Fibroblast of gingiva (primary cell): ENCODE measurements around the gene APBA2.
"Not testable (repeated sequence)": the region's sequence is repeated elsewhere in the genome, so short reads cannot be mapped to it uniquely, and the experiment has no call there.

Source experiments
- DNase-seq: peaks from one replicate; pipeline ENCODE4 v3.0.0-alpha.2; 2011; ENCODE audit warnings: low read depth

The APBA2 gene

DNA sequence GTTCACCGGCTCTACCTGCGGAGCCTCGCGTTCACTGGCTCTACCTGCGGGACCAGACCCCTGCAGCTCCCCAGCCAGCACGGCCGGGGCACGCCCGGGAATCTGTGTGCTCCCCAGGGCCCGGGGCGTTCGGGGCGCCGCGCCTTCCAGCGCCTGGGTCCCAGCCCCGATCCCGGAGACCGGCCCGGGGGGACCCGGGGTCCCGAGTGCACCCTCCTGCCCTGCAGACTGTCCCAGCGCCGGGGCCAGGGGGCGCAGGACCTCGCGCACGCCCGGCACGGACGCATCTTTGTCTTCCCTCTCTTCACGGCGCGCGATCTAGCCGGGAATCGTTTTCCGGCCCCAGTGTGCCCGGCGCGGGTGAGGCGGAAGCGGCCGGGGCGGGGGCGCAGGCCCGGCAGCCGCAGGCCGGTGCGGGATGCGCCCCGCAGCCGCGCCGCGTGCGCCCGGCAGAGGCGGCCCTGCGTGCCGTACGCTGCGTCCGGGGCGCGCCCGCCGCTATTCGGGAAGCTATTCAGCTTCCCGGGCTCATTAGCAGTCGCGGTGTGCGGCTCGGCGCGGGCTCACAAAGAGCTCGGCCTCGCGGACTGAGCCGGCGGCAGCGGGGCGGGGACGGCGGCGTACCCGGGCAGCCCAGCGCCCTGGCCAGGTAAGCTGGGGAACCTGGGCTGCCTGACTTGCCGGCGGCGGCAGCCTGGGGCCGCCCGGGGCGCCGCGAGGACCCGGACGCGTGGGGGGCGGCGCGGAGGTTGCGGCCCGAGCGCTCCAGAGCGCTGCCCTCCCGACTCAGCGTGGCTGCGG lies at the start of gene APBA2:
Gene APBA2 (plus strand): TSS at position 345 of the 801 bp plus-strand sequence. CDS start 167,911 bp downstream, outside the sequence.
- DNase-seq: no peak

DNA sequence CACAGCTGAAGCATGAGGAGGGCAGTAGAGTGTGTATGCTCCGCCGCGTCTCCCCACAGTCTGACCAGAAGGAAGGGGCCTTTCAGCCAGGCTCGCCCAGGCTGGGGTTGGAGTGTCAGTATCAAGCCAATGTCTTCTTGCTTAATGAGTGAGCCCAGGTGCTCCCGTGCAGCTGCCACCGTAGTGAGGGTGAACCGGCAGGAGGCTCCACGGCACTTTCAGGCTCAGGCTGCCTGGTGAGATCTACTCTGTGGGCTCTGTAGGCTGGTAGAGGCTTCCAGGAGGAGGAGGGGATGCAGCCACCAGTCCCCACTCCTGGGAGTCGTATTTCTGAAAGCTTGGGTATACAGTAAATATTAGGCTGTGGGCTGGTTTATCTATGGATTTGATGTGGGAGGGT lies 45.5 kb upstream of the APBA2 start:
- not testable (repeated sequence) for DNase-seq

DNA sequence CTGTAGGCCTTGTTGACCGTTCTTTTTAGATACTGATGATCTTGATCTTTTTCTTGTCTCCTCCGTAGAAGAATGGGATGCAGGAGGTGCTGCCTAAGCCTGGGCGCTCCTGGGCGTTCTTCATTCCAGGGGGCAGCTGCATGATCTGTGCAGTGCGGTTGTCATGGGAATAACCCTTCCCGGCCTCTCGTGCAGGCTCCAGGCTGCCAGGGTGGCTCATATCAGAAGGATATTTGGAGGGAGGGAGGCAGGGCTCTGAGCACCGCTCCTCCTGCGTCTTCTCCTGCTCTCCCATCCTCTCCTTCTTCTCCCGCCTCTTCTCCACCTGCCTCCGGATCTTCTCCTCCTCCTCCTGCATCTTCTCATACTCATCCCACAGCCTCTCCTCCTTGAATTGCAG lies 43.6 kb upstream of the APBA2 start:
- DNase-seq: not testable (repeated sequence)

DNA sequence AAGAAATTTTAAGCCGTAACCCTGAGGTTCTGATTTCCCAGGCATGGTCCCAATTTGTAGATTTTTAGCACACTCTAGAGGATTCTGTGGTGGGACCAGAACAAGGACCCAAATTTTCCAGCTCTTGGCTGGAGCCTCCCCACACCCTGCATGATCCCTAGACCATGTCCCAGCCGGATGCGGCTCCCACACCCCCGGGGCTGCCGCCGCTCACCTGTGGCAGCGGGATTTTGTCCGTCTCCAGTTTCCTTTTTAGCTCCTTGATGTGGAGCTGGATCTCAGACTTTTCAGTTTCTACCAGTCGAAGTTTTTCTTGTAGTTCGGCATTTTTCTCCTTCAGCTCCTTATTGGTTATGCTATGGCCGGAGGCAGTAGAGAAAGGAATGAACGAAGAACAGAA lies 42.3 kb upstream of the APBA2 start:
- not testable (repeated sequence) for DNase-seq

DNA sequence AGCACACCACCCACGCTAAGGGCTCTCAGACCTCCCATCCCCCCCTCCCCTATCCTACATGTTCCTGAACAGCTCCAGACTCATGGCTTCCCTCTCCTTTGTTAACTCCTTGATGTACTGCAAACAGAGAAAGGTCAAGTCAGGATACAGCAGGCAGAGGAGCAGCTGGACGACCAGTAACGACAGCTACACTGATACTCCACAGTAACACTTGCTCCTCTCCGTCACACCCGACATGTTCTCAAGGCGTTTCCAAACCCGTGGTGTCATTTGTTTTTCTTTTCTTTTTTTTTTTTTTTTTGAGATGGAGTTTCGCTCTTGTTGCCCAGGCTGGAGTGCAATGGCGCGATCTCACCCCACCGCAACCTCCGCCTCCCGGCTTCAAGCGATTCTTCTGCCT lies 41.6 kb upstream of the APBA2 start:
- DNase-seq: not testable (repeated sequence)

DNA sequence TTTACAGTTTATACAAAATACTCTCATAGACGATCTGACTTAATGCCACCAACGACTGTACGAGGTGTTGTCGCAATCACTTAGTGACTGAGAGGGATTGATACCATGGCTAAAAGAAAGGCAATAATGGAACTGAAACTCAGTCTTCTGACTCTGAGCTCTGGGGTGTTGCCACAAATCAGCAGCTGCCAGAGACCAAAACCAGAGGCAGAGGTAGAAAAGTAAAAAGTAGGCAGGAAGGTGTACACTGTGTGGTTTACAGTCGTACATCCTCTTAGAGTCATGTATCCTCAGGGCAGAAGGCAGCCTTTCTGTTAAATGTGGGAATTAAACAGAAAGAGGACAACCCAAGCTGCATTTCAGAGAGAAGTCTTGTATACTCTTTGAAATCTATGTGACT lies 38.5 kb upstream of the APBA2 start:
- not testable (repeated sequence) for DNase-seq

DNA sequence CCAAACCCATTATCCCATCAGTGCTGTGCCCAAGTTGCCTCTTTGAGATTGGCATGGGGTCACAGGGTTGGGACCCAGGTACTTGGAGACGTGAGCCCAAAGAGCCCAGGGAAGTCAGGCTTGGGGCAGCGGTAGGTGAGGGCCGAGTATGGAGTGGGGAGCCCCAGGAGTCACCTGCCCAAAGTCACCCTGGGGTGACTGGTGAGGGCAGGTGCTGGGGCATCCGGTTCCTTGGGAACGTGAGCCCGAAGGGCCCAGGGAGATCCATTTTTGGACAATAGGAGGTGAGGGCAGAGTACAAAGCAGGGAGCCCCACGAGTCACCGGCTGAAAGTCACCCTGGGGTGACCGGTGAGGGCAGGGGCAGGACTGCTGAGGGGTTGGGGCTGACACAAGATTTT lies 37.8 kb upstream of the APBA2 start:
- DNase-seq: not testable (repeated sequence)

DNA sequence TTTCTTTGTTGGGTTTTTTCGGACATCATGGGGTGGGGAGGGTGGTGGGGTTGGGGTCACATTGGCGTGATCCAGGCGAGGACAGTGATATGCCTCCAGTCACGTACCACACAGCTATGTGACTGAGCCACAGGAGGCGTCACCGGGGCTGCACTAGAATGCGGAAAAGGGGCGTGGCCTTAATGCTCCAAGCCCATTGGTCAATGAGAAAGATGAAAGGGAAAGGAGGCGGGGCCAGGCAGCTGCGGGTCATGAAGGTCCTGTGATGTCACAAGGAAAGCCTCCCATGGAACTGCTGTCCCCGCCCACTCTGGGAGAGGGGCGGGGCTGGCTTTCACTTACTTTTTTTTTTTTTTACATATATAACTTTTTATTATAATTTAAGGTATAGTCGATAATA lies 37.3 kb upstream of the APBA2 start, which contains the start of gene GOLGA6L7:
Gene GOLGA6L7 (minus strand): TSS at position 124 of the 400 bp plus-strand sequence. CDS start 95 bp downstream, at position 29.
- DNase-seq: not testable (repeated sequence)

DNA sequence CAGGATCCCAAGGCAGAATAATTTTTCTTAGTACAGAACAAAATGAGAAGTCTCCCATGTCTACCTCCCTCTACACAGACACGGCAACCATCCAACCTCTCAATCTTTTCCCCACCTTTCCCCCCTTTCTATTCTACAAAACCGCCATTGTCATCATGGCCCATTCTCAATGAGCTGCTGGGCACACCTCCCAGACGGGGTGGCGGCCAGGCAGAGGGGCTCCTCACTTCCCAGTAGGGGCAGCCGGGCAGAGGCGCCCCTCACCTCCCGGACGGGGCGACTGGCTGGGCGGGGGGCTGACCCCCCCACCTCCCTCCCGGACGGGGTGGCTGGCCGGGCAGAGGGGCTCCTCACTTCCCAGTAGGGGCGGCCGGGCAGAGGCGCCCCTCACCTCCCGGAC lies 36.5 kb upstream of the APBA2 start:
- DNase-seq: not testable (repeated sequence)

DNA sequence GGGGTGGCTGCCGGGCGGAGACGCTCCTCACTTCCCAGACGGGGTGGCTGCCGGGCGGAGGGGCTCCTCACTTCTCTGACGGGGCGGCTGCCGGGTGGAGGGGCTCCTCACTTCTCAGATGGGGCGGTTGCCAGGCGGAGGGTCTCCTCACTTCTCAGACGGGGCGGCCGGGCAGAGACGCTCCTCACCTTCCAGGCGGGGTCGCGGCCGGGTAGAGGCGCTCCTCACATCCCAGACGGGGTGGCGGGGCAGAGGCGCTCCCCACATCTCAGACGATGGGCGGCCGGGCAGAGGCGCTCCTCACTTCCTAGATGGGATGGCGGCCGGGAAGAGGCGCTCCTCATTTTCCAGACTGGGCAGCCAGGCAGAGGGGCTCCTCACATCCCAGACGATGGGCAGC lies 36.0 kb upstream of the APBA2 start:
- not testable (repeated sequence) for DNase-seq

DNA sequence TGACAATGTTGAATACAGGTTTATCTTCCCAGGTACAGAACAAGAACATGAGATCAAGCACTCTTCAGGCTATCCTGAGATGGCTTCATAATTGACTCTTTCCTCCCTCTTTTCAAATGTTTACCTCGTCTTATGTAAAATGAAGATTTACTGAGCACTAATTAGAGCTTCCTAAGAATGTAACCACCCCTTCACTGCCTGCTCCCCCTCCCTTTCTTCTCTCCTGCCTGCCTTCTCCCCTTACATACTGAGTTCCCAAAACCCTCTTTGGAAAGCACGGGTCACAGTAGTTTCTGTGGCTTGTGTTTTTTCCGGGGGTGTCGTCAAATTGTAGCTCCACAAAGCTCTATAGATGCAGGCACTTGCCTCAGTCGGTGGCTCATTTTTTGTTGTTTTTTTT lies 32.1 kb upstream of the APBA2 start:
- DNase-seq: not testable (repeated sequence)

DNA sequence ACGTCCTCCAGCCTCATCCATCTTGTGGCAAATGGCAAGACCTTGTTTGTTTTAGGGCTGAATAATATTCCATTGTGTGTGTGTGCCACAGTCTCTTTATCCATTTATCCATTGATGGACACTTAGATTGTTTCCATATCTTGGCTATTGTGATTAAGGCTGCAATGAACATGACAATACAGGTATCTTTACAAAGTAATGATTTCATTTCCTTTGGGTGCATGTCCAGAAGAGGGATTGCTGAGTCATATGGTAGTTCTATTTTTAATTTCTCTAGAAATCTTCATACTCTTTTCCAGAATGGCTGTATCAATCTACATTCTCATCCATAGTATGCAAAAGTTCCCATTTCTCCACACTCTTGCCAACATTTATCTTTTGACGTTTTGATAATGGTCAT lies 31.2 kb upstream of the APBA2 start:
- DNase-seq: not testable (repeated sequence)

DNA sequence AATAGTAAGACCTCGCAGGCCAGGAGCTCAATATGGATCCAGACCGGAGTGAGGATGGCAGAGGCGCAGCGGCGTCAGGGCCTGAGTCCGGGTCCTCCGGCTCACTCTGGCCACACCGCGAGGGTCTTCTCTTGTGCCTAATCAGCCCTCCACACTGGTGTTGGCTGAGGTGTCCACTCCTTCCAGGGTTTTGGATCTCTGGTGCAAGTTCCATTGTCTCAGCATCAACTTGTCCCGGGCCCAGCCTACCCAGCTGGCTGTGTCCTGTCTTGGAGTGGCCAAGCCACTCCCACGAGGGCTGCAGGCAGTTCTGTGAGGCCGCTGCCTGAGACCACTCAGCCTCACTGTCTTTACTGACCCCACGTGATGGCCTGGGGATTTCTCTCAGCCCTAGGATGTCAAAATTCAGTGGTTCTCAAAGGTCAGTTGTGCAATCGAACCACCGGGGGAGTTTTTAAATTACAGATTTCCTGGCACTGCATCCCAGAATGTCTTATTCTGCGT lies 24.7 kb upstream of the APBA2 start:
- peak; percentile 64 for DNase-seq

DNA sequence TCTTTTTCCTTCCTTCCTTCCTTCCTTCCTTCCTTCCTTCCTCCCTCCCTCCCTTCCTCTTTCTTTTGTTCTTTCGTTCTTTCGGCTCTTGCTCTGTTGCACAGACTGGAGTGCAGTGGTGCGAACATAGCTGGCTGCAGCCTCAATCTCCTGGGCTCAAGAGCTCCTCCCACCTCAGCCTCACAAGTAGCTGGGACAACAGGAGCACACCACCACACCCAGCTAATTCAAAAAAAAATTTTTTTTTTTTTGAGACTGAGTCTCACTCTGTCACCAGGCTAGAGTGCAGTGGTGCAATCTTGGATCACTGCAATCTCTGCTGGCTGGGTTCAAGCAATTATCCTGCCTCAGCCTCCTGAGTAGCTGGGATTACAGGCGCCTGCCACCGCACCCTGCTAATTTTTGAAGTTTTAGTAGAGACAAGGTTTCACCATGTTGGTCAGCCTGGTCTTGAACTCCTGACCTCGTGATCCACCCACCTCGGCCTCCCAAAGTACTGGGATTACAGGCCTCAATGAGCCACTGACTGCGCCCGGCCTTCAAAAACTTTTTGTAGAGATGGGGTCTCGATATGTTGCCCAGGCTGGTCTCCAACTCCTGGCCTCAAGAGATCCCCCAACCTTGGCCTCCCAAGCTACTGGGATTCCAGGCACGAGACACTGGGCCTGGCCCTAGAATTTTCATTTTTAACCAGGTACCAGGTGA lies 24.0 kb upstream of the APBA2 start:
- DNase-seq: not testable (repeated sequence)

DNA sequence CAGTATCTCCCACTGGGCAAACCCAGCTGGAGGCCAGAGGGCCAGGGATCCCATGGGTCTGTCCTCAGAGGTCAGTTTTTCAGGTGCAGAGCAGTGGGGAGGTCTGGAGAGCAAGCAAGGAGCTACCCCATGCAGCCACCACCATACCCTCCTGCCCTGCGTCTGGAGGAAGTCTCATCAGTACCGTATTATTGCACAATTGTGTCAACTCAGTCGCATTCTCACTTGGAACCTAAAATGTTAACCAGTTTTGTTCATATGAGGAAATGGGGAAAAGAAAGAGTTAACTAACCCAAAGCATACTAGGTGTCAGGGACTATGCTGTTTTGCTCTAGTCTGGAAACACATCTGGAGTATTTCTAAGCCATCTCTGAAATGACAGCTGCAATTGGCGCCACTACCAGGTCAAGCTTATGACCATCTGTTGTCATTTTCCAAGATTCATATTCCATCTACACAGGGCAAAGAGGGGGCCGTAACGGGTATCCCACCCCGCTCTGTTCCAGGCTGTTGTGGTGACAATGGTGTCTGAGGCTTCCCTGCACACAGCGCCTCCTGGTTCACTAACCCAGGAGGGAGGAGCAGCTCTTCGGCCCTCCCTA lies 16.9 kb upstream of the APBA2 start:
- DNase-seq: no peak

DNA sequence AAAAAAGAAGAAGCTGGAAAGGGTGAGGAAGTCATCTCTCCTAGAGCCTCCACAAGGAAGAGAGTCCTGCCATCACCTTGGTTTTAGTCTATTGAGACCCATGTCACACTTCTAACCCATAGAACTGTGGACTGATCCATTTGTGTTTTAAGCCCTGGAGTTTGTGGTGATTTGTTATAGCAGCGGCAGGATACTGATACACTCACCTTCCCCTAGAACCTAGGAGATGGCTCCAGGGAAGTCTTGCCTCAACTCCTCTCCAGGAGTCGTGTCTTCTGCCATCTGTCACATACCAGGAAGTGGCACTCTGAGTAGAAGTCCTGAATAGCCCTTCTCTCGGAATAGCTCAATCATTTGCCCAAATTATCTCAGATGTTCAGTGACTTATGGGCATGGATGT lies 14.6 kb upstream of the APBA2 start:
- no peak for DNase-seq

DNA sequence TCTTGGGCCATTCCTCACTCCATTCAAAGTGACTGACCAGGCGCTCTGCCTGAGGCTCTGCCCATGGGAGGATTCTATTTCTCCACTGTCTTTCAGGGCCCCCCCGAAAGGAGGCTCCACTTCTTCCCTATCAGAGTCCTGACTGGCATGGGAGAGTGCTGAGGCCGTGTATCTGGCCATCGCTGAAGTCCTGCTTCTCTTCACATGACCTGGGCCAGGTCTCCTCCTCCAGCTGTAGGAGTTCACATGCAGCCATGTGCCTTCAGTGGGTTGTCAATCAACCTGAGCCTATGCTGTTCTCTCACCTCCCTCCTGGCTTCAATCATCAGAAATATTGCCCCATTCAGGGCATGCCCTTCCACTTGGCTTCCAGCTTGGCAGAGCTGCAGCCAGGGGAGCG lies 12.8 kb upstream of the APBA2 start:
- no peak for DNase-seq

DNA sequence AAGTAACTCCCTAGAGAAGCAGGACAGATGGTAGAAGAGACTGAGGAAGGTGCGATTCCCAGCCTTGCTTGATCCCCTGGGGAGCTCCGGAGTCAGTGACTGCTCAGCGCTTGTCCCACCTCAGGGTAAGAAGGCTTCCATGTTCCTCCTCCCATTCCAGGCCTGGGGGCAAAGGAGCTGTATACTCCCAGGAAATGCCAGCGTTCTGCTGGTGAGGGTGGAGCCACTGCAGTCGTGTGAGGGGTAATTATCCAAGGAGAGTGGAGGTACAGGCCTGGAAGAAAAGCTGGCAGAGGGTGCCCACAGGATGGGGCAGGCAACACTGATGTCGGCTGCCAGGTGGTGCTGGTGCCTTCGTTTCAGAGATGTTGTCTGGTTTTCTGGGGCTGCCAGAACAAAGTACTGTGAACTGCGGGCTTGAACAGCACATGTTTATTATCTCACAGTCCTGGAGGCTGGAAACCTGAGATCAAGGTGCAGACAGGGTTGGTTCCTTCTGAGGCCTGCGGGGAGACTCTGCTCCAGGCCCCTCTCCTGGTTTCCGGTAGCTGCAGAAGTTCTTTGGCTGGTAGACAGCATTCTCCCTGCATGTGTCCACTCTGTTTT lies 12.1 kb upstream of the APBA2 start:
- DNase-seq: no peak

DNA sequence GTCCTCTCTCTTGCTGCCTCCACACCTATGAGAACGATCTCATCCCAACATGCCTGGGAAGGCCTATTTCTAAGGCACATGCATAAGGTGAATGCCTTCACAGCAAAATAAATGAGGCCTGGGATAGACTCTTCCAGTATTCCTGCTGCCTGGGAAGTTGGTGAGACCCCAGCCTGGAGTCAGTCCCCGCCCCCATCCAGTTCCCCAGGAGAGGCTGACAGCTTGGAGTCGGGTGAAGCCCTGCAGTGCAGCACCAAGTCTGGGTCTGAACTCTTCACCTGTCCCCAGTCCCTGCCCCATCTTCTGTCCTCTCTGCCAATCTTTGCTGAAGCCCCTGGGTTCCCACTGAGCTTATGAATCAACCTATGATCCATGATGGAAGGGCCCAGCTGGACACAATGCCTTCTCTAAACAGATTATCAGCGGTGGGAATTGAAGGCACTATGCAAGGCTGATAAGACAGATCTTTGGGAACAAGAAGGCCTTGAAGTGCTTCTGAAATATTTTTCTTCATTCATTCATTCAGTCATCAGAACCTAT lies 10.2 kb upstream of the APBA2 start:
- no peak for DNase-seq

DNA sequence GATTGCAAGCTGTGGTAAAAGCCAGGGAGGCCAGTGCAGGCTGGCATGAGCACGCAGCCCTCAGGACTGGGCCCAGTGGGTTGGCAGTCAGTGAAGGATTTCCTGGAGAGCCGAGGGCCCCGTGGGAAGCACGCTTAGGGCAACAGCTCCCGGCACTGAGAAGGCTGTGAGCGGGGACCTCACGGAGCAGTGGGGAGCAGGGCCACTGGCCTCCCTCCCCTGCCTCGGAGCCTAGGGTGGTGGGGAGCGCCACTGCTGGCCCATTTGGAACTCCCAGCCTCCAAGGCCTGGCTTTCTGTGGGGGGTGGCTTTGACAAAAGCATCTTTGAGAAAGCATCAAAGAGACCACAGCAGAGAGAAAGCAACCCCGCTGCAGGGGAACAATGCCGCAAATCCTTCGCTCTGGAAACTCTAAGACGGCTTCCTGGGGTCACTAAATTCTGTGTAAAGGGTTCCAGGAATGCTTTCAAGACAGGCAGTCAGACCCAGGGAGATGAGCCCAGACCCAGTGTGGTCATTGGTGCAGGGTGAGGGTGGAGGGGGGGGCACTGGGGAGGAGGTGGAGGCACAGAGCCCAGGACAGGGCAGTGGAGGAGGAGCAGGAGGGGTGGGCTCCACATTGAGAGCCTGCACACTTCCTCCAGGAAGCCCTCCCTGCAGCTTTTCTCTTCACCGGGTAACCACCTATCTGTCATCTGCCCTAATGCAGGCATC lies 9.5 kb upstream of the APBA2 start:
- no peak for DNase-seq

DNA sequence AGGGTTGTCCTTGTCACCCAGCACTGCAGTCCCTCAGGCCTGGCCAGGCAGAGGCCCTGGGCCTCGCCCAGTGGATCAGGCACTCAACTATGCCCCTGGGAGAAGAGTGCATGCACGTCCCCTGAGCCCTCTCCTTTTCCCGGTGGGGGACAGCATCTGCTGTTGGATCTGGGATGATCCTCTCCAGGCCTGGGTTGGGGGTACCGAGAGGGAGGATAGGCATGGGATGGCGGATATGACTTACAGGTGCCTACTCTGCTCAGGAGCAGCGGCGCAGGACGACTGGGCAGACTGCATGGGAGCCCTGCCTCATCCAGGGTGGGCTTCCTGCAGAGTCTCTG lies 9.0 kb upstream of the APBA2 start:
- DNase-seq: no peak
